Cerebellar cortex (tissue), 1 donor: ENCODE measurements around the gene SPPL3.
A peak's percentile ranks its signal among the peaks of the same experiment; 100 is the strongest.

Source experiments
- DNase-seq: peaks from one replicate; pipeline ENCODE4 v3.0.0-alpha.2; 2015; ENCODE audit warnings: low spot score

The SPPL3 gene

GRCh38 chr12:120874547-120875245, 29.5 kb downstream of the SPPL3 start:
- DNase-seq: peak; percentile 46

- DNase-seq: no peak
Measured at GRCh38 chr12:120873226-120873625, 30.9 kb downstream of the SPPL3 start.

- DNase-seq: no peak
Measured at GRCh38 chr12:120872487-120872886, 31.7 kb downstream of the SPPL3 start.

- no peak for DNase-seq
Measured at GRCh38 chr12:120870415-120870814, 33.7 kb downstream of the SPPL3 start.

- DNase-seq: no peak
Measured at GRCh38 chr12:120869376-120869775, 34.8 kb downstream of the SPPL3 start.

GRCh38 chr12:120866108-120866507, 38.0 kb downstream of the SPPL3 start:
- no peak for DNase-seq

- DNase-seq: no peak
Measured at GRCh38 chr12:120865098-120865497, 39.1 kb downstream of the SPPL3 start.

- DNase-seq: no peak
Measured at GRCh38 chr12:120862664-120863063, 41.5 kb downstream of the SPPL3 start.

GRCh38 chr12:120861074-120861795, 42.9 kb downstream of the SPPL3 start:
- no peak for DNase-seq

GRCh38 chr12:120858306-120859088, 45.7 kb downstream of the SPPL3 start:
- DNase-seq: no peak

GRCh38 chr12:120856980-120857379, 47.2 kb downstream of the SPPL3 start:
- no peak for DNase-seq

- DNase-seq: no peak
Measured at GRCh38 chr12:120855823-120856588, 48.2 kb downstream of the SPPL3 start.

GRCh38 chr12:120854804-120855203, 49.4 kb downstream of the SPPL3 start:
- DNase-seq: no peak

GRCh38 chr12:120853188-120853587, 51.0 kb downstream of the SPPL3 start:
- DNase-seq: no peak

- no peak for DNase-seq
Measured at GRCh38 chr12:120851944-120852343, 52.2 kb downstream of the SPPL3 start.

GRCh38 chr12:120851444-120851843, 52.7 kb downstream of the SPPL3 start:
- no peak for DNase-seq

- DNase-seq: no peak
Measured at GRCh38 chr12:120849765-120850164, 54.4 kb downstream of the SPPL3 start.

- no peak for DNase-seq
Measured at GRCh38 chr12:120847814-120848213, 56.3 kb downstream of the SPPL3 start.

GRCh38 chr12:120847392-120847791, 56.8 kb downstream of the SPPL3 start:
- DNase-seq: no peak

- DNase-seq: no peak
Measured at GRCh38 chr12:120846721-120847120, 57.4 kb downstream of the SPPL3 start.

GRCh38 chr12:120845696-120846095, 58.5 kb downstream of the SPPL3 start:
- DNase-seq: no peak
